Dedifferentiated amniotic fluid mesenchymal stem cell (primary cell): ENCODE results near the gene KRCC1.
"Not testable (repeated sequence)": the region's sequence is repeated elsewhere in the genome, so short reads cannot be mapped to it uniquely, and the experiment has no call there.

Source experiments
- DNase-seq: peaks from one replicate; pipeline ENCODE4 v3.0.0-alpha.2; 2016; ENCODE audit errors: extremely low spot score

The KRCC1 gene

DNA sequence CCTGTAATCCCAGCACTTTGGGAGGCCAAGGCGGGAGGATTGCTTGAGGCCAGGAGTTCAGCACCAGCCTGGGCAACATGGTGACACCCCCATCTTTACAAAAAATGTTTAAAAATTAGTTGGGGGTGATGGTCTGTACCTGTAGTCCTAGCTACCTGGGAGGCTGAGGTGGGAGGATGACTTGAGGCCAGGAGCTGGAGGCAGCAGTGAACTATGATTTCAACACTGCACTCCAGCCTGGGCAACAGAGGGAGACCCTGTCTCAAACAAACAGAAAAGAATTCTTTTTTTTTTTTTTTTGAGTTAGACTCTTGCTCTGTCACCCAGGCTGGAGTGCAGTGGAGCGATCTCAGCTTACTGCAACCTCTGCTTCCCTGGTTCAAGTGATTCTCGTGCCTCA is 55.1 kb downstream of the KRCC1 start:
- DNase-seq: not testable (repeated sequence)

DNA sequence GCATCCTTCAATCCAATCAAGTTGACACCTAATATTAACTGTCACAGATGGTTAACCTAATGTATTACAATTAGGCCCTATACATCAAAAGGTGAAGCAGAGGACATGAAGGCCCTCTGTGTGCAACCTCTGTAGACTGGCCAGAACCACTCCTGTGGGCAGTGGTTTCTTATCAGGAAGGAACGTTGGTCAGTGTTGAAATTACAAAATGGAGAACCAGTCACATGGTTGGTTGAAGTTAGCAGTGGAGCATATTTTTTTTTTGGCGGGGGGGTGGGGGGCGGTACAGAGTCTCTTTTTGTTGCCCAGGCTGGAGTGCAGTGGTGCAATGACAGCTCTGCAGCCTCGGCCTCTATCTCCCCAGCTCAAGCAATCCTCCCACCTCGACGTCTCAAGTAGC is 59.0 kb downstream of the KRCC1 start:
- DNase-seq: no peak

DNA sequence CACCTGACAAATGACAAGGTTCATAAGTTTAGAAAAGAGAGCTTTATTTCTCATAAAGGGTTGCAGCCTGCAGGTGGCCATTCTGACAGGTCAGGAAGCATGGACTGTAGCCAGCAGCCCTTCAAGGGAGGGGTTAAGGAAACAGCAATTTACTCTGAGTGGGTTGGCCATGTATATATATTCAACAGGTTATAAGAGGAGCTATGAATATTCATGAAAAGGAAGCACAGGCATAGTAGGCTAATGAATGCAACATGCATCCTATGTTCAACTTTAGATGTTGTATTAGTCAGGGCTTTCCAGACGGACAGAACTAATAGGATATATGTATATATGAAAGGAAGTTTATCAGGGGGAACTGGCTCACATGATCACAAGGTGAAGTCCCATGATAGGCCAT is 59.8 kb downstream of the KRCC1 start:
- DNase-seq: no peak

DNA sequence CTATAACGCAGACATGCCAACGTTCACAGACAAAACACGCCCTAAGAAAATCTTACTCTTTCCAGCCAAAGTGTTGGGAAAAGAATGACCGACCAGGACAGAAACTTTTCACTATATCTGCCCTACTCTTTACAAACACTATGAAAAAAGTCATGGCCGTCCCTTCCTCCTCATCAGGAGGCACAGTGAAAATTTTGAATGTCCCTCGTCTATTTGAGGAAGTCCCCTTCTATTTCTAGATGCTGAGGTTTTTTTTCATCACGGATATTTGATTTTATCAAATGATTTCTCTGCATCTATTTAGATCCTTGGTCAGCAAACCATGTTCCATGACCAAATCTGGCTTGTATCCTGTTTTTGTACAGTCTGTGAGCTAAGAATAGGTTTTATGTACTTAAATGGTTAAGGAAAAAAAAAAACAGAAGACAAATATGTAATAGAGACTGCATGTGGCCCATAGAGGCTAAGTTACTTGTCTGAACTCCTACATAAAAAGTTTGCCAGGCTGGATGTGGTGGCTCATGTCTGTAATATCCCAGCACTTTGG is 61.2 kb downstream of the KRCC1 start:
- DNase-seq: not testable (repeated sequence)

DNA sequence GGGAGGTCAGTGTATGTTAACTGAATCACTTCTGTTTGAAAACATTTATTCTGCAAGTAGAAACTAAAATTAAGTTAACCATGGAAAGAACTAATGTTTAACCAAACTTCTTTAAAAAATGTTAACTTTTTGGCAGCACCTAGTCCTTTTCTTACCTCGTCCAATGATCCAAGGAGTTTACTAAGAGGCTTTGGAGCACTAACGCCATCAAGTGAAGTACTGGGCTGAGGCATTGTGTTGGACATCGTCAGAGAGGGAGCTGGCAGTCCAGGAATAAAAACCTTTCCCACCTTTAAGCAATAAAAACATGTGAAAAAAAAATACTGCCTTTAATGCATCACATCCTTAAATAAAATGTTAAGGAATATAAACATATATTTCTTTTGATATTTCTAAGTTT is 63.0 kb downstream of the KRCC1 start:
- DNase-seq: not testable (repeated sequence)

DNA sequence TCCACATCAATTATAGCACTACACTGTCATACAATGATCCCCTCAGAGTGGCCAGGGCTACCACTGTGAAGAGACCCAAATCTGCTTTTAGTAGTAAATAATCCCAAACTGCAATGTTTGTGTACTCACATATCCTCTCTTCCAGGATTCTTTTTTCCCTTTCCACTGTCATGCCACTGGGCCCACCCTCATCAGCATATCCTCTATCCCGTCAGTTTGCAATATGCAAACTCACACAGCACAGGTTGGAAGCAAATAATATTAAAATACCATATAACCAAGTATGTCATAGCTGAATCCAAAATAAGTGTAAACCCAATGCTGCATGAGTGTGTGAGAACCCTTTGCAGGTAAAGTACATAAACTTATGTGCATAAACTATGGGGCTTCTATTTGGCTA is 68.1 kb downstream of the KRCC1 start:
- not testable (repeated sequence) for DNase-seq

DNA sequence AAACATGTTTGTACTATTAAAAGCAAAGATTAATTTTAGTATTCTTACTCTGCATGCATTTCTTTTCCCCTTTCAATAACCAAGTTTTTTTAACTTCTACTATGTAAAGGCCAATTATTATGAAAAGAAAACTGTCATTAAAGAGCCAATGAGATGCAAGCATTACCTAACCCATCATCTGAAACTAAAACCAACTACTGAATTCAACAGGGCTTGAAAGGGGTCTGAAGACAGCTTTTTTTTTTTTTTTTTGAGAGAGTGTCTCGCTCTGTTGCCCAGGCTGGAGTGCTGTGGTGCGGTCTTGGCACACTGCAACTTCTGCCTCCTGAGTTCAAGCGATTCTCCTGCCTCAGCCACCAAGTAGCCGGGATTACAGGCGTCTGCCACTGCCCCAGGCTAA is 69.7 kb downstream of the KRCC1 start:
- DNase-seq: not testable (repeated sequence)

DNA sequence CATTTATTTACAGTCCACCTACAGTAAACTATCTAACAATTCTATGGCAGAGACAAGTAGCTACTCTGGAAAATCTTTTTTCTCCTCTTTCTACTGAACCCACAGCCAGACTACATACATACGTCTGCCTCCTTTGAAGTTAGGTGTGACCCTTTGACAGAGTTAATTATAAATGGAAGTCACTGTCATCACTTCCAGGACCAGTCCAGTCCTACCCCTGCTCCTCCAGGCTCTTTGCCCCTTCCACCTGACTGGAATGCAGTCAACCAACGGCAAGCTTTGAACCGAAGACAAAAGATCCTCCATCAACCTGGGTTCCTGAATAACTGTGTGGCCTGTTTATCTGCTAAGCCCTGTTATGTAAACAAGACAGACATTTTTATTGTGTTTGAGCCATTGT is 74.4 kb downstream of the KRCC1 start:
- not testable (repeated sequence) for DNase-seq
